ENCODE measurements around the gene SLC5A12.

SLC5A12 gene

GRCh38 chr11:26749927-26750326, 28.1 kb upstream of the SLC5A12 start:
- H3K4me1 ChIP-seq (ENCODE audit: insufficient read depth, low read length), result 0 out of 2 replicates have a peak, but pooled peaks cover 2% of the 10 kb centered on the region
- no peaks in the 10 kb centered on the region for H3K9me3 ChIP-seq (ENCODE audit: insufficient read depth, low read depth, low read length)
- H3K27me3 ChIP-seq (ENCODE audit: insufficient read depth, low read length), result no peaks in the 10 kb centered on the region
- no peak overlapping the region for H3K27ac ChIP-seq (ENCODE audit: low read depth, low read length)
- H3K4me3 ChIP-seq (ENCODE audit: low read length), result no peak overlapping the region
- H3K9ac ChIP-seq (ENCODE audit: low read depth, low read length), result no peak overlapping the region
- H3K36me3 ChIP-seq (ENCODE audit: insufficient read depth, low read length), result no peaks in the 10 kb centered on the region

- Histone ChIP-seq H3K9ac (ENCODE audit: low read depth, low read length) (no peak overlapping the region), H3K36me3 (ENCODE audit: insufficient read depth, low read length) (no peaks in the 10 kb centered on the region), H3K27ac (ENCODE audit: low read depth, low read length) (no peak overlapping the region), H3K27me3 (ENCODE audit: insufficient read depth, low read length) (no peaks in the 10 kb centered on the region), H3K4me3 (ENCODE audit: low read length) (no peak overlapping the region), H3K9me3 (ENCODE audit: insufficient read depth, low read depth, low read length) (no peaks in the 10 kb centered on the region), H3K4me1 (ENCODE audit: insufficient read depth, low read length) (peaks cover 9% of the 10 kb centered on the region)
Measured at GRCh38 chr11:26743622-26744021, 21.8 kb upstream of the SLC5A12 start.

- H3K27me3 ChIP-seq (ENCODE audit: insufficient read depth, low read length), result no peaks in the 10 kb centered on the region
- peaks cover 9% of the 10 kb centered on the region for H3K4me1 ChIP-seq (ENCODE audit: insufficient read depth, low read length)
- H3K4me3 ChIP-seq (ENCODE audit: low read length), result no peak overlapping the region
- no peak overlapping the region for H3K27ac ChIP-seq (ENCODE audit: low read depth, low read length)
- H3K9me3 ChIP-seq (ENCODE audit: insufficient read depth, low read depth, low read length), result no peaks in the 10 kb centered on the region
- no CpG with 5 or more reads among the region's 1 CpG for WGBS
- H3K36me3 ChIP-seq (ENCODE audit: insufficient read depth, low read length), result no peaks in the 10 kb centered on the region
- no peak overlapping the region for H3K9ac ChIP-seq (ENCODE audit: low read depth, low read length)
Measured at GRCh38 chr11:26742966-26743365, 21.1 kb upstream of the SLC5A12 start.

GRCh38 chr11:26741036-26741435, 19.2 kb upstream of the SLC5A12 start:
- Histone ChIP-seq H3K9ac (ENCODE audit: low read depth, low read length) (no peak overlapping the region), H3K9me3 (ENCODE audit: insufficient read depth, low read depth, low read length) (no peaks in the 10 kb centered on the region), H3K27ac (ENCODE audit: low read depth, low read length) (no peak overlapping the region), H3K27me3 (ENCODE audit: insufficient read depth, low read length) (no peaks in the 10 kb centered on the region), H3K36me3 (ENCODE audit: insufficient read depth, low read length) (no peaks in the 10 kb centered on the region), H3K4me1 (ENCODE audit: insufficient read depth, low read length) (peaks cover 9% of the 10 kb centered on the region), H3K4me3 (ENCODE audit: low read length) (no peak overlapping the region)
- 42% methylated on average over 2 of the region's 2 CpGs for WGBS

- Histone ChIP-seq H3K9ac (ENCODE audit: low read depth, low read length) (no peak overlapping the region), H3K36me3 (ENCODE audit: insufficient read depth, low read length) (no peaks in the 10 kb centered on the region), H3K4me3 (ENCODE audit: low read length) (no peak overlapping the region), H3K9me3 (ENCODE audit: insufficient read depth, low read depth, low read length) (no peaks in the 10 kb centered on the region), H3K27ac (ENCODE audit: low read depth, low read length) (no peak overlapping the region), H3K4me1 (ENCODE audit: insufficient read depth, low read length) (peaks cover 9% of the 10 kb centered on the region), H3K27me3 (ENCODE audit: insufficient read depth, low read length) (no peaks in the 10 kb centered on the region)
- 75% methylated on average over 5 of the region's 5 CpGs for WGBS
Measured at GRCh38 chr11:26739366-26740073, 17.7 kb upstream of the SLC5A12 start.

GRCh38 chr11:26734691-26735090, 12.8 kb upstream of the SLC5A12 start:
- H3K36me3 ChIP-seq (ENCODE audit: insufficient read depth, low read length), result no peaks in the 10 kb centered on the region
- H3K9me3 ChIP-seq (ENCODE audit: insufficient read depth, low read depth, low read length), result no peaks in the 10 kb centered on the region
- WGBS, result 100% methylated on average over 4 of the region's 4 CpGs
- H3K4me1 ChIP-seq (ENCODE audit: insufficient read depth, low read length), result no peaks in the 10 kb centered on the region
- H3K27ac ChIP-seq (ENCODE audit: low read depth, low read length), result no peak overlapping the region
- H3K27me3 ChIP-seq (ENCODE audit: insufficient read depth, low read length), result no peaks in the 10 kb centered on the region
- no peak overlapping the region for H3K9ac ChIP-seq (ENCODE audit: low read depth, low read length)
- H3K4me3 ChIP-seq (ENCODE audit: low read length), result no peak overlapping the region

- H3K4me1 ChIP-seq (ENCODE audit: insufficient read depth, low read length), result no peaks in the 10 kb centered on the region
- no peaks in the 10 kb centered on the region for H3K27me3 ChIP-seq (ENCODE audit: insufficient read depth, low read length)
- no peak overlapping the region for H3K9ac ChIP-seq (ENCODE audit: low read depth, low read length)
- H3K36me3 ChIP-seq (ENCODE audit: insufficient read depth, low read length), result no peaks in the 10 kb centered on the region
- no peaks in the 10 kb centered on the region for H3K9me3 ChIP-seq (ENCODE audit: insufficient read depth, low read depth, low read length)
- H3K4me3 ChIP-seq (ENCODE audit: low read length), result no peak overlapping the region
- 90% methylated on average over 1 of the region's 1 CpG for WGBS
- H3K27ac ChIP-seq (ENCODE audit: low read depth, low read length), result no peak overlapping the region
Measured at GRCh38 chr11:26731084-26731456, 9.2 kb upstream of the SLC5A12 start.

- H3K27ac ChIP-seq (ENCODE audit: low read depth, low read length), result no peak overlapping the region
- no peak overlapping the region for H3K4me3 ChIP-seq (ENCODE audit: low read length)
- H3K4me1 ChIP-seq (ENCODE audit: insufficient read depth, low read length), result no peaks in the 10 kb centered on the region
- H3K27me3 ChIP-seq (ENCODE audit: insufficient read depth, low read length), result no peaks in the 10 kb centered on the region
- no peak overlapping the region for H3K9ac ChIP-seq (ENCODE audit: low read depth, low read length)
- H3K9me3 ChIP-seq (ENCODE audit: insufficient read depth, low read depth, low read length), result no peaks in the 10 kb centered on the region
- no peaks in the 10 kb centered on the region for H3K36me3 ChIP-seq (ENCODE audit: insufficient read depth, low read length)
- 93% methylated on average over 4 of the region's 4 CpGs for WGBS
Measured at GRCh38 chr11:26730414-26731083, 8.7 kb upstream of the SLC5A12 start.

- Histone ChIP-seq H3K27ac (ENCODE audit: low read depth, low read length) (no peak overlapping the region), H3K9ac (ENCODE audit: low read depth, low read length) (no peak overlapping the region), H3K27me3 (ENCODE audit: insufficient read depth, low read length) (no peaks in the 10 kb centered on the region), H3K4me3 (ENCODE audit: low read length) (no peak overlapping the region), H3K9me3 (ENCODE audit: insufficient read depth, low read depth, low read length) (no peaks in the 10 kb centered on the region), H3K4me1 (ENCODE audit: insufficient read depth, low read length) (no peaks in the 10 kb centered on the region), H3K36me3 (ENCODE audit: insufficient read depth, low read length) (no peaks in the 10 kb centered on the region)
- WGBS, result 94% methylated on average over 1 of the region's 1 CpG
Measured at GRCh38 chr11:26729284-26729683, 7.4 kb upstream of the SLC5A12 start.

- WGBS, result 97% methylated on average over 2 of the region's 3 CpGs
- H3K9me3 ChIP-seq (ENCODE audit: insufficient read depth, low read depth, low read length), result no peaks in the 10 kb centered on the region
Measured at GRCh38 chr11:26726960-26727359, 5.1 kb upstream of the SLC5A12 start.

GRCh38 chr11:26719998-26720397, 1.9 kb downstream of the SLC5A12 start:
- H3K9me3 ChIP-seq (ENCODE audit: insufficient read depth, low read depth, low read length), result no peaks in the 10 kb centered on the region
- no peaks in the 10 kb centered on the region for H3K36me3 ChIP-seq (ENCODE audit: insufficient read depth, low read length)
- no peak overlapping the region for H3K9ac ChIP-seq (ENCODE audit: low read depth, low read length)
- no peaks in the 10 kb centered on the region for H3K4me1 ChIP-seq (ENCODE audit: insufficient read depth, low read length)
- no peak overlapping the region for H3K27ac ChIP-seq (ENCODE audit: low read depth, low read length)
- no peaks in the 10 kb centered on the region for H3K27me3 ChIP-seq (ENCODE audit: insufficient read depth, low read length)
- H3K4me3 ChIP-seq (ENCODE audit: low read length), result no peak overlapping the region
- 90% methylated on average over 1 of the region's 2 CpGs for WGBS

More at GRCh38 chr11:26726960-26727359, 5.1 kb upstream of the SLC5A12 start:
- no peaks in the 10 kb centered on the region for H3K27me3 ChIP-seq (ENCODE audit: insufficient read depth, low read length)
- H3K9ac ChIP-seq (ENCODE audit: low read depth, low read length), result no peak overlapping the region
- H3K4me3 ChIP-seq (ENCODE audit: low read length), result no peak overlapping the region
- no peaks in the 10 kb centered on the region for H3K36me3 ChIP-seq (ENCODE audit: insufficient read depth, low read length)
- H3K27ac ChIP-seq (ENCODE audit: low read depth, low read length), result no peak overlapping the region
- no peaks in the 10 kb centered on the region for H3K4me1 ChIP-seq (ENCODE audit: insufficient read depth, low read length)
